OCI-LY7 (cell line): Measurements from ENCODE around the gene ANXA8L1.
"Not testable (repeated sequence)": the region's sequence is repeated elsewhere in the genome, so short reads cannot be mapped to it uniquely, and the experiment has no call there.

Experiments used
- EZH2phosphoT487 ChIP-seq: fragments of 200-600 bp; sonication (generic); IDR thresholded peaks from 2 replicates; pipeline ENCODE4 v1.6.1; 2018; ENCODE audit warnings: low read depth, borderline replicate concordance, mild to moderate bottlenecking, mixed run types, antibody characterized with exemption, low read length, moderate library complexity, mixed read lengths
- TF ChIP-seq, protein P1 (sequence below): fragments of 200-600 bp; sonication (generic); conservative IDR thresholded peaks from 2 replicates; pipeline ENCODE4 v1.5.1; 2014; ENCODE audit warnings: mild to moderate bottlenecking, antibody characterized with exemption, low read length, moderate library complexity, mixed read lengths

DNA sequence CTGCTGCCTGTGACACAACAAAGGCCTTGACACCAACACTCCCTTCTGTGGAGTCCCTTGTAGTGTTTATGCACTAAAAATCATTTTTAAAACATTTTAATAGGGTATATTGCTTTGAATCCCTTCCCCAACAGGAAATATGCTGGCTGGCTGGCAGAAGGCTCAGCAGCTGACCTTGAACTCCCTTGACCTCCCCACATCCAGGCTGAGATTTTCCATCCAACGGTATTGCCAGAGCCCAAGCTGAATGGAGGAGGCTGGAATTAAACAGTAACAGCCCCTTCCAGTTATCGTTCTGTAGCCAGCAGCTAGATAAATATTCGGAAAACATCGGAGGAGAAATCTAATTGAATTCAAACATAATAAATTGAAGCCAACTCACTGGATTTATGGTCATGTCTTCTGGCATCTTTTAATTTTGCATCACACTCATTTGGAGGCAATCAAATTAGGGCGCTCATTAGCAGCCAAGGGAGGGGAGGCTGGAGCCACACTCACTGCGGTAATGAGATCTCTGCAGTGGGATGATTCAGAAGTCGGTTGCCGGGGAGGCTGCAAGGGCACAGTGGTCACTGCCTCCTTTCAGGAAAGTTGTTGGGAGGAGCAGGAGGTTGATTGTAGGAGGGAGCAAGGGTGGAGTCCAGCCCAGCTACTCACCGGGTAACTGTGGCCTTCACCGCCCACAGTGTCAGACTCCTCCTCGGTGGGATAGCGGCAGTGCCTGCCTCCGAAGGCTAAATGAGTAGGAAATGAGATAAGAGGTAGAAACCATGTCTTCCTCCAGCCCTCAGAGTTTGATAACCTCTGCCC, 44.2 kb downstream of the ANXA8L1 start:
- not testable (repeated sequence) for TF ChIP-seq EZH2phosphoT487
- TF ChIP-seq, protein P1, sequence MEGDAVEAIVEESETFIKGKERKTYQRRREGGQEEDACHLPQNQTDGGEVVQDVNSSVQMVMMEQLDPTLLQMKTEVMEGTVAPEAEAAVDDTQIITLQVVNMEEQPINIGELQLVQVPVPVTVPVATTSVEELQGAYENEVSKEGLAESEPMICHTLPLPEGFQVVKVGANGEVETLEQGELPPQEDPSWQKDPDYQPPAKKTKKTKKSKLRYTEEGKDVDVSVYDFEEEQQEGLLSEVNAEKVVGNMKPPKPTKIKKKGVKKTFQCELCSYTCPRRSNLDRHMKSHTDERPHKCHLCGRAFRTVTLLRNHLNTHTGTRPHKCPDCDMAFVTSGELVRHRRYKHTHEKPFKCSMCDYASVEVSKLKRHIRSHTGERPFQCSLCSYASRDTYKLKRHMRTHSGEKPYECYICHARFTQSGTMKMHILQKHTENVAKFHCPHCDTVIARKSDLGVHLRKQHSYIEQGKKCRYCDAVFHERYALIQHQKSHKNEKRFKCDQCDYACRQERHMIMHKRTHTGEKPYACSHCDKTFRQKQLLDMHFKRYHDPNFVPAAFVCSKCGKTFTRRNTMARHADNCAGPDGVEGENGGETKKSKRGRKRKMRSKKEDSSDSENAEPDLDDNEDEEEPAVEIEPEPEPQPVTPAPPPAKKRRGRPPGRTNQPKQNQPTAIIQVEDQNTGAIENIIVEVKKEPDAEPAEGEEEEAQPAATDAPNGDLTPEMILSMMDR, result not testable (repeated sequence)
